Measurements from ENCODE around the gene SCNN1A.
A peak's percentile ranks its signal among the peaks of the same experiment; 100 is the strongest.

SCNN1A gene

GRCh38 chr12:6399884-6400644 is 24.7 kb upstream of the SCNN1A start:
- Histone ChIP-seq H3K36me3 (ENCODE audit: control insufficient read depth in 1 of 2, insufficient read depth in 2 of 2, low read length in 2 of 2) (no peaks in the 10 kb centered on the region), H3K9me3 (ENCODE audit: control insufficient read depth in 1 of 2, low read length in 2 of 2) (no peaks in the 10 kb centered on the region), H3K4me1 (ENCODE audit: control insufficient read depth in 1 of 2, insufficient read depth in 2 of 2, low read length in 2 of 2) (no peaks in the 10 kb centered on the region), H3K27me3 (ENCODE audit: low read depth, low read length) (no peaks in the 10 kb centered on the region), H3K4me3 (ENCODE audit: low read depth in 1 of 2, low read length in 2 of 2) (no peak overlapping the region), H3K27ac (ENCODE audit: low read length) (no peak overlapping the region)

GRCh38 chr12:6396031-6396430 is 20.7 kb upstream of the SCNN1A start:
- H3K4me3 ChIP-seq (ENCODE audit: low read depth in 1 of 2, low read length in 2 of 2) = no peak overlapping the region
- H3K4me1 ChIP-seq (ENCODE audit: control insufficient read depth in 1 of 2, insufficient read depth in 2 of 2, low read length in 2 of 2) = peaks cover 4 to 19% of the 10 kb centered on the region in 2 donors
- H3K27me3 ChIP-seq (ENCODE audit: low read depth, low read length) = no peaks in the 10 kb centered on the region
- H3K27ac ChIP-seq (ENCODE audit: low read length) = no peak overlapping the region
- peaks cover 8 to 14% of the 10 kb centered on the region in 2 donors for H3K36me3 ChIP-seq (ENCODE audit: control insufficient read depth in 1 of 2, insufficient read depth in 2 of 2, low read length in 2 of 2)
- H3K9me3 ChIP-seq (ENCODE audit: control insufficient read depth in 1 of 2, low read length in 2 of 2) = no peaks in the 10 kb centered on the region

- Histone ChIP-seq H3K4me1 (ENCODE audit: control insufficient read depth in 1 of 2, insufficient read depth in 2 of 2, low read length in 2 of 2) (peaks cover 4 to 24% of the 10 kb centered on the region in 2 donors), H3K9me3 (ENCODE audit: control insufficient read depth in 1 of 2, low read length in 2 of 2) (no peaks in the 10 kb centered on the region), H3K27me3 (ENCODE audit: low read depth, low read length) (no peaks in the 10 kb centered on the region), H3K36me3 (ENCODE audit: control insufficient read depth in 1 of 2, insufficient read depth in 2 of 2, low read length in 2 of 2) (peaks cover 16 to 21% of the 10 kb centered on the region in 2 donors), H3K27ac (ENCODE audit: low read length) (no peak overlapping the region), H3K4me3 (ENCODE audit: low read depth in 1 of 2, low read length in 2 of 2) (no peak overlapping the region)
Observed at GRCh38 chr12:6394398-6394797, 19.0 kb upstream of the SCNN1A start.

GRCh38 chr12:6393109-6393508 is 17.7 kb upstream of the SCNN1A start:
- H3K36me3 ChIP-seq (ENCODE audit: control insufficient read depth in 1 of 2, insufficient read depth in 2 of 2, low read length in 2 of 2) = peaks cover 28 to 31% of the 10 kb centered on the region in 2 donors
- H3K9me3 ChIP-seq (ENCODE audit: control insufficient read depth in 1 of 2, low read length in 2 of 2) = no peaks in the 10 kb centered on the region
- no peak overlapping the region for H3K4me3 ChIP-seq (ENCODE audit: low read depth in 1 of 2, low read length in 2 of 2)
- H3K27ac ChIP-seq (ENCODE audit: low read length) = no peak overlapping the region
- H3K27me3 ChIP-seq (ENCODE audit: low read depth, low read length) = no peaks in the 10 kb centered on the region
- peaks cover 4 to 25% of the 10 kb centered on the region in 2 donors for H3K4me1 ChIP-seq (ENCODE audit: control insufficient read depth in 1 of 2, insufficient read depth in 2 of 2, low read length in 2 of 2)

GRCh38 chr12:6392504-6392903 is 17.1 kb upstream of the SCNN1A start:
- Histone ChIP-seq H3K27me3 (ENCODE audit: low read depth, low read length) (no peaks in the 10 kb centered on the region), H3K27ac (ENCODE audit: low read length) (peak overlapping the region; percentile 64), H3K9me3 (ENCODE audit: control insufficient read depth in 1 of 2, low read length in 2 of 2) (no peaks in the 10 kb centered on the region), H3K4me1 (ENCODE audit: control insufficient read depth in 1 of 2, insufficient read depth in 2 of 2, low read length in 2 of 2) (peaks cover 4 to 31% of the 10 kb centered on the region in 2 donors), H3K4me3 (ENCODE audit: low read depth in 1 of 2, low read length in 2 of 2) (no peak overlapping the region), H3K36me3 (ENCODE audit: control insufficient read depth in 1 of 2, insufficient read depth in 2 of 2, low read length in 2 of 2) (peaks cover 34 to 37% of the 10 kb centered on the region in 2 donors)

- Histone ChIP-seq H3K4me3 (ENCODE audit: low read depth in 1 of 2, low read length in 2 of 2) (no peak overlapping the region), H3K36me3 (ENCODE audit: control insufficient read depth in 1 of 2, insufficient read depth in 2 of 2, low read length in 2 of 2) (peaks cover 44 to 48% of the 10 kb centered on the region in 2 donors), H3K4me1 (ENCODE audit: control insufficient read depth in 1 of 2, insufficient read depth in 2 of 2, low read length in 2 of 2) (peaks cover 4 to 38% of the 10 kb centered on the region in 2 donors), H3K9me3 (ENCODE audit: control insufficient read depth in 1 of 2, low read length in 2 of 2) (no peaks in the 10 kb centered on the region), H3K27me3 (ENCODE audit: low read depth, low read length) (no peaks in the 10 kb centered on the region), H3K27ac (ENCODE audit: low read length) (no peak overlapping the region)
Observed at GRCh38 chr12:6391013-6391412, 15.7 kb upstream of the SCNN1A start.

GRCh38 chr12:6390084-6390799 is 14.9 kb upstream of the SCNN1A start:
- H3K36me3 ChIP-seq (ENCODE audit: control insufficient read depth in 1 of 2, insufficient read depth in 2 of 2, low read length in 2 of 2) = peaks cover 44 to 49% of the 10 kb centered on the region in 2 donors
- H3K4me1 ChIP-seq (ENCODE audit: control insufficient read depth in 1 of 2, insufficient read depth in 2 of 2, low read length in 2 of 2) = peaks cover 4 to 46% of the 10 kb centered on the region in 2 donors
- no peaks in the 10 kb centered on the region for H3K27me3 ChIP-seq (ENCODE audit: low read depth, low read length)
- H3K9me3 ChIP-seq (ENCODE audit: control insufficient read depth in 1 of 2, low read length in 2 of 2) = no peaks in the 10 kb centered on the region
- no peak overlapping the region for H3K27ac ChIP-seq (ENCODE audit: low read length)
- H3K4me3 ChIP-seq (ENCODE audit: low read depth in 1 of 2, low read length in 2 of 2) = no peak overlapping the region

- Histone ChIP-seq H3K27me3 (ENCODE audit: low read depth, low read length) (no peaks in the 10 kb centered on the region), H3K9me3 (ENCODE audit: control insufficient read depth in 1 of 2, low read length in 2 of 2) (no peaks in the 10 kb centered on the region), H3K4me1 (ENCODE audit: control insufficient read depth in 1 of 2, insufficient read depth in 2 of 2, low read length in 2 of 2) (peaks cover 15 to 59% of the 10 kb centered on the region in 2 donors), H3K36me3 (ENCODE audit: control insufficient read depth in 1 of 2, insufficient read depth in 2 of 2, low read length in 2 of 2) (peaks cover 39 to 41% of the 10 kb centered on the region in 2 donors), H3K4me3 (ENCODE audit: low read depth in 1 of 2, low read length in 2 of 2) (no peak overlapping the region), H3K27ac (ENCODE audit: low read length) (peak overlapping the region; percentile 41)
Observed at GRCh38 chr12:6387541-6387940, 12.2 kb upstream of the SCNN1A start.

GRCh38 chr12:6386491-6386890 is 11.1 kb upstream of the SCNN1A start:
- Histone ChIP-seq H3K27ac (ENCODE audit: low read length) (no peak overlapping the region), H3K27me3 (ENCODE audit: low read depth, low read length) (no peaks in the 10 kb centered on the region), H3K36me3 (ENCODE audit: control insufficient read depth in 1 of 2, insufficient read depth in 2 of 2, low read length in 2 of 2) (peaks cover 38 to 39% of the 10 kb centered on the region in 2 donors), H3K4me3 (ENCODE audit: low read depth in 1 of 2, low read length in 2 of 2) (no peak overlapping the region), H3K4me1 (ENCODE audit: control insufficient read depth in 1 of 2, insufficient read depth in 2 of 2, low read length in 2 of 2) (peaks cover 13 to 51% of the 10 kb centered on the region in 2 donors), H3K9me3 (ENCODE audit: control insufficient read depth in 1 of 2, low read length in 2 of 2) (no peaks in the 10 kb centered on the region)

GRCh38 chr12:6386038-6386437 is 10.7 kb upstream of the SCNN1A start:
- Histone ChIP-seq H3K27ac (ENCODE audit: low read length) (no peak overlapping the region), H3K36me3 (ENCODE audit: control insufficient read depth in 1 of 2, insufficient read depth in 2 of 2, low read length in 2 of 2) (peaks cover 35 to 37% of the 10 kb centered on the region in 2 donors), H3K4me3 (ENCODE audit: low read depth in 1 of 2, low read length in 2 of 2) (no peak overlapping the region)

GRCh38 chr12:6384499-6385436 is 9.4 kb upstream of the SCNN1A start:
- Histone ChIP-seq H3K9me3 (ENCODE audit: control insufficient read depth in 1 of 2, low read length in 2 of 2) (no peaks in the 10 kb centered on the region), H3K36me3 (ENCODE audit: control insufficient read depth in 1 of 2, insufficient read depth in 2 of 2, low read length in 2 of 2) (peaks cover 29% of the 10 kb centered on the region in 2 donors), H3K27me3 (ENCODE audit: low read depth, low read length) (no peaks in the 10 kb centered on the region), H3K27ac (ENCODE audit: low read length) (peak overlapping the region; percentile 95), H3K4me1 (ENCODE audit: control insufficient read depth in 1 of 2, insufficient read depth in 2 of 2, low read length in 2 of 2) (peaks cover 12 to 47% of the 10 kb centered on the region in 2 donors), H3K4me3 (ENCODE audit: low read depth in 1 of 2, low read length in 2 of 2) (peak overlapping the region; percentile 82 to 92)

More at GRCh38 chr12:6386038-6386437, 10.7 kb upstream of the SCNN1A start:
- H3K27me3 ChIP-seq (ENCODE audit: low read depth, low read length) = no peaks in the 10 kb centered on the region
- no peaks in the 10 kb centered on the region for H3K9me3 ChIP-seq (ENCODE audit: control insufficient read depth in 1 of 2, low read length in 2 of 2)
- peaks cover 12 to 47% of the 10 kb centered on the region in 2 donors for H3K4me1 ChIP-seq (ENCODE audit: control insufficient read depth in 1 of 2, insufficient read depth in 2 of 2, low read length in 2 of 2)
